Mucosa of rectum (tissue), 2 donors: ENCODE results near the gene NDUFB10.

ENCODE experiments used
- H3K27ac ChIP-seq, 2 donors: one replicate each; pipeline ENCODE4 v1.7.0; 2013; ENCODE audit warnings: inconsistent platforms in 2 of 2, low read depth in 2 of 2, low read length in 2 of 2
- H3K27me3 ChIP-seq, 2 donors: one replicate each; pipeline ENCODE4 v1.7.0; 2013; ENCODE audit warnings: low read length in 2 of 2; ENCODE audit not compliant: control insufficient read depth in 2 of 2, insufficient read depth in 2 of 2
- H3K36me3 ChIP-seq, 2 donors: one replicate each; pipeline ENCODE4 v1.7.0; 2013; ENCODE audit warnings: low read length in 2 of 2; ENCODE audit not compliant: control insufficient read depth in 2 of 2, insufficient read depth in 2 of 2
- H3K4me1 ChIP-seq, 2 donors: one replicate each; pipeline ENCODE4 v1.7.0; 2013; ENCODE audit warnings: low read length in 2 of 2, mild to moderate bottlenecking in 1 of 2; ENCODE audit not compliant: control insufficient read depth in 2 of 2, insufficient read depth in 2 of 2
- H3K4me3 ChIP-seq, 2 donors: one replicate each; pipeline ENCODE4 v1.7.0; 2013; ENCODE audit warnings: low read length in 2 of 2
- H3K9ac ChIP-seq, 2 donors: one replicate each; pipeline ENCODE4 v1.7.0; 2013; ENCODE audit warnings: low read length in 2 of 2, low read depth in 1 of 2, mild to moderate bottlenecking in 1 of 2
- H3K9me3 ChIP-seq, 2 donors: one replicate each; pipeline ENCODE4 v1.7.0; 2013; ENCODE audit warnings: low read length in 2 of 2; ENCODE audit not compliant: control insufficient read depth in 2 of 2
- donor health status: healthy.
- donor health status: Normal muscosa, but diverticular disease.

NDUFB10 gene

DNA sequence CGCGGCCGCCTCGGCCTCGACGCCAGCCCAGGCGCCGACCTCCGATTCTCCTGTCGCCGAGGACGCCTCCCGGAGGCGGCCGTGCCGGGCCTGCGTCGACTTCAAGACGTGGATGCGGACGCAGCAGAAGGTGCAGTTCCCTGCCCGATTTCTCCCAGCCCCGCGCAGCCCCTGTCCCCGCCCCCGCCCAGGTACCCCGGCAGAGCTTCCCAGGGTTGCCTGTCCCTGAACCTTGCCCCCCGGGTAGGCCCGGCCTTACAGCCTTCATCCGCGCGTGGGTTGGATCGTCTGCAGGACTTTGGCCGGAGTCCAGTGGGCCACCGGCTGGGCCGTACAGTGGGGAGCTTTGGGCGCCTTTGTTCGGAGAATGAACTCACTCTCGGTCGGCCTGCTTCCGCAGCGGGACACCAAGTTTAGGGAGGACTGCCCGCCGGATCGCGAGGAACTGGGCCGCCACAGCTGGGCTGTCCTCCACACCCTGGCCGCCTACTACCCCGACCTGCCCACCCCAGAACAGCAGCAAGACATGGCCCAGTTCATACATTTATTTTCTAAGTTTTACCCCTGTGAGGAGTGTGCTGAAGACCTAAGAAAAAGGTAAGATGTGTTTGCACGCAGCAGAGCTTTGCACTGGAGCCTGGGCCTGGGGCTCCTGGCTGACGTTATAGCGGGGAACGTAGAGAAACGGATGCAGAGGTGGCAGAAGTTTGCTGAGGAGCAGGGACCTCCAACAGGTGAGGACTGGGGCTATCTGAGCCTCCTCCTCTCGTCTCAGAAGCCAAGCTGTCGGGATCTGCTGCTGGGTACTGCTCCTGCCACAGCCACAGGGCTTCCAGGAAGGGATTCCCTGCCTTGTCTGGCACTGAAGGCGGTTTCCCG, 25.2 kb downstream of the NDUFB10 start:
- peak overlapping the region; percentile 96 to 98 for H3K27ac ChIP-seq
- peak overlapping the region; percentile 68 to 76 for H3K4me3 ChIP-seq
- peaks cover 56 to 69% of the 10 kb centered on the region in 2 donors for H3K4me1 ChIP-seq
- peak overlapping the region; percentile 79 to 86 for H3K9ac ChIP-seq
- H3K9me3 ChIP-seq = no peaks in the 10 kb centered on the region
- H3K27me3 ChIP-seq = peaks cover 10 to 26% of the 10 kb centered on the region in 2 donors
- peaks cover 14 to 16% of the 10 kb centered on the region in 2 donors for H3K36me3 ChIP-seq

DNA sequence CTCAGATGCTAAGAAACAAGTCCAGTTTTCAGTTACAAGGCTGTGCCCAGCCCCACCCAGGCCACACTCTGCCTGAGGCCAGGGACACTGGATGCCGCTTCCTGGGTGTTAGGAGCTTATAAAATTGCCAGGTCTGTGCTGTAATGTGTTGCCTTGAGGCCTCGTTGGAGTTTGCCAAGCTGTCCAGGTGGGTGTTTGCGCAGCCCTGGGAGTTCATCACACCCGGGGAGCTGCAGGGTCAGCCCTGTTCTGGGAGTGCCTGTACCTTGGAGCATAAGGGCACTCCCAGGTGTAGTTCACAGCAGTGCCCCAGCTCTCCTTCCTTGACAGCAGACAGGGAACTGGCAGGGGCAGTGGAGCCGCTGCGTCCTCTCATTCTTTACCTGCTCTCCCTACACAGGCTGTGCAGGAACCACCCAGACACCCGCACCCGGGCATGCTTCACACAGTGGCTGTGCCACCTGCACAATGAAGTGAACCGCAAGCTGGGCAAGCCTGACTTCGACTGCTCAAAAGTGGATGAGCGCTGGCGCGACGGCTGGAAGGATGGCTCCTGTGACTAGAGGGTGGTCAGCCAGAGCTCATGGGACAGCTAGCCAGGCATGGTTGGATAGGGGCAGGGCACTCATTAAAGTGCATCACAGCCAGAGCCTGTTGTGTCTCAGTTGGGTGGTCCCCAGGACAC, 26.3 kb downstream of the NDUFB10 start:
- H3K36me3 ChIP-seq = peaks cover 14 to 16% of the 10 kb centered on the region in 2 donors
- H3K4me1 ChIP-seq = peaks cover 53 to 62% of the 10 kb centered on the region in 2 donors
- no peaks in the 10 kb centered on the region for H3K9me3 ChIP-seq
- H3K9ac ChIP-seq = peak overlapping the region; percentile 79 to 86
- peak overlapping the region; percentile 68 to 76 for H3K4me3 ChIP-seq
- H3K27ac ChIP-seq = peak overlapping the region; percentile 96 to 98
- H3K27me3 ChIP-seq = peaks cover 14 to 27% of the 10 kb centered on the region in 2 donors

DNA sequence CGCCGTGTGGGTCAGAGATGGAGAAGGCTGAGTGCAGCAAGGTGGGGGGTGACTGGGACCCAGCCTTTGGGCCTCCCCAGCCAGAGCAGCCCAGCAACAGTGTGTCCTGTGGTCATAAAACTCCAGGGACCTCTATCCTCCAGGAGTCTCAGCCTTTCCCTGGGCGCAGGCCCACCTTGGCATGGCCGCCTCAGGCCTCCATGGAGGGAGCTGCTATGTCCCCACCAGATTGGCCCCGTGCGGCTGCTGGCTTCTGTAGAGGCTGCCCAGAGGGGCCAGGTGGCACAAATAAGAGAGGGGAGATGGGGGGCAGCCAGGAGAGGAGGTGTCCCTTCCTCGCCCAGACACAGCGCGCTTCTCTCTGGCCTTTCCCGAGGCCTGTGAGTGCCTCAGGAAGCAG, 27.9 kb downstream of the NDUFB10 start:
- Histone ChIP-seq H3K27me3 (peaks cover 20% of the 10 kb centered on the region in 2 donors), H3K9ac (no peak overlapping the region), H3K4me1 (peaks cover 52 to 59% of the 10 kb centered on the region in 2 donors), H3K9me3 (no peaks in the 10 kb centered on the region), H3K4me3 (no peak overlapping the region), H3K27ac (no peak overlapping the region), H3K36me3 (peaks cover 14 to 16% of the 10 kb centered on the region in 2 donors)

DNA sequence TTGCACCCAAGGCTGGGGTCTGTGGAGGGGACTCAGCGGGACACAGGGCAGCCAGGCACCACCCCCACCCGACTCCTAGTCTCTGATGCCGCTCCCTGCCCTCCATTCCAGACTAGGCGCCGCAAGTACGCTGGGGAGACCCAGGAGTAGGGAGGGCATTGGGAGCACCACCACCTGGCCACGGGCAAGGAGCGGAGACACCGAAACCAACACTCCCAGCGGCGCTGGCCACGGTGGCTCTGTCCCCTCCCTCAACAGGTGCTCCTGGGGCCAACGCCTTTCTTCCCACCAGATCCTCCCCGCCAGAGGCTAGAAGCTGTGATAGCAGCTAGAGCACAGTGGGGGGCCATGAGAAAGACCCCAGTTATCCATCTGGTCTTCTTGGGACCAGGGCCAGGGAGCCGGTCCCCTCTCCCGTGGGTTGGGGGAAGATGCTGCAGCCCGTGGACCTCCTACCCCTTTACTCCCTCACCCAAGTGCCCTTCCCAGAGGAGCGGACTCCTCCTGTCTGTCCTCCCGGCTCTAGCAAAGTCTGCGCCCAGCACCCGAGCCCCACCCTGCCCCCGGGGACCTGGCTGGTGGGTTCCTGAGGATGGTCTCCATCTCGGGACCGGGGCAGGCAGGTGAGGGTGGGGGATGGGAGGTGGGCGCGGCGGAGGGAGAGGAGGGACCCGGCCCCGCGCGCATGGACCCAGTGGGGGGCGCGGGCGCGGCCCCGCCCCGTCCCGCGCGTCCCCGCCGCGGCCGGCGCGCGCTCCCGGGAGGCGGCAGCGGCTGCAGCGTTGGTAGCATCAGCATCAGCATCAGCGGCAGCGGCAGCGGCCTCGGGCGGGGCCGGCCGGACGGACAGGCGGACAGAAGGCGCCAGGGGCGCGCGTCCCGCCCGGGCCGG, 30.1 kb downstream of the NDUFB10 start, which contains the start of gene SYNGR3:
Gene SYNGR3, plus strand, starts transcription at position 762 of the 892 bp plus-strand sequence. CDS start 133 bp downstream, outside the sequence.
- Histone ChIP-seq H3K4me3 (peak within 1 kb of the TSS; percentile 45 to 61), H3K27ac (peak within 1 kb of the TSS; percentile 4 to 32), H3K27me3 (peaks cover 20% of the 10 kb centered on the region in 2 donors), H3K36me3 (peaks cover 14 to 16% of the 10 kb centered on the region in 2 donors), H3K9ac (peak within 1 kb of the TSS; percentile 47 to 75), H3K4me1 (peaks cover 37 to 45% of the 10 kb centered on the region in 2 donors), H3K9me3 (no peaks in the 10 kb centered on the region)

DNA sequence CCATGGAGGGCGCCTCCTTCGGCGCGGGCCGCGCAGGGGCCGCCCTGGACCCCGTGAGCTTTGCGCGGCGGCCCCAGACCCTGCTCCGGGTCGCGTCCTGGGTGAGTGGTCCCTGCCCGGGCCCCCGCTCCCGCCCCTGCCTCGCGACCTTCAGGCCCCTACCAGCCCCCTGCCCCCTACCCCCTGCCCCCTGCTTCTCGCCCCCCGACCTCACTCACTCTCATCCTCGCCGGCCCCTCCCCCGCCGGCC, 30.7 kb downstream of the NDUFB10 start:
- Histone ChIP-seq H3K9me3 (no peaks in the 10 kb centered on the region), H3K4me3 (no peak overlapping the region), H3K36me3 (peaks cover 14 to 16% of the 10 kb centered on the region in 2 donors), H3K27me3 (peaks cover 20% of the 10 kb centered on the region in 2 donors), H3K27ac (no peak overlapping the region), H3K9ac (peak overlapping the region in 1 of 2 donors; percentile 75), H3K4me1 (peaks cover 33 to 40% of the 10 kb centered on the region in 2 donors)

DNA sequence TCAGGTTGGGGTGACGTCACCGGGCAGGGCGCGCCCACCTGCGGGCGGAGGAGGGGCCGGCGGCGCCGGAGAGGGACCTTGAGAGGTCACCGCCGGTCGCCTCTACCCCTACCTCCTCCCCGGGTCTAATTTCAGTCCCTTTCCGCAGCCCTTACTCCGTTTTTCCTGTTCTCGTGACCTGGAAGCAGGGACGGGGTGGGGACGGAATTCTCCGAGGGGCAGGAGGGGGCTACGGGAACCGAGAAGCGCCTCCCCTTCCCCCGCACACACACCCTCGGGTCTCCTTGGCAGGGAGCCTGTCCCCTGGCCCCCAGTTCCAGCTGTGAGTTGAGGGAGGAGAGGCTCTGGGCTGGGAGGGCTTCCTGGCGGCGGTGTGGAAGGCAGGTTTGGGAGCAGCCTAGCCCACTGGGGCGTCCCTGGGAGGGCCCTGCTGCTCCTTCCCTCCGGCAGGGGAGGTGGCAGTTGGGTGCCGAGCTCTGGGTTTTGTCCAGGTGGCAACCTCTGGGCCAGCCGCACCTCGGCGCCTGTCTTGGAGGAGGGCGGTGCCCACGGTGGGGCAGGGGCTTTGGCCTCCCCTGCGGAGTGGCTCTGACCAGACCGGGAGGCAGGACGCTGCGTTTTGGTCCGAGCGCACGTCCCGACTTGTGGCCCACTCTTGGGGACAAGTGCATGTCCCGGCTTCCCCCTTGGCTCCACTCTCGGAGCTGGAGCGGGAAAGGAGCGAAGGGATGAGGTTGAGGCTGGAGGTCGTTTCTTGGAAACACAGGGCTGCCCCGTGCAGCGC, 31.2 kb downstream of the NDUFB10 start:
- Histone ChIP-seq H3K27me3 (peaks cover 20% of the 10 kb centered on the region in 2 donors), H3K27ac (peak overlapping the region; percentile 4 to 32), H3K4me3 (peak overlapping the region; percentile 45 to 61)

DNA sequence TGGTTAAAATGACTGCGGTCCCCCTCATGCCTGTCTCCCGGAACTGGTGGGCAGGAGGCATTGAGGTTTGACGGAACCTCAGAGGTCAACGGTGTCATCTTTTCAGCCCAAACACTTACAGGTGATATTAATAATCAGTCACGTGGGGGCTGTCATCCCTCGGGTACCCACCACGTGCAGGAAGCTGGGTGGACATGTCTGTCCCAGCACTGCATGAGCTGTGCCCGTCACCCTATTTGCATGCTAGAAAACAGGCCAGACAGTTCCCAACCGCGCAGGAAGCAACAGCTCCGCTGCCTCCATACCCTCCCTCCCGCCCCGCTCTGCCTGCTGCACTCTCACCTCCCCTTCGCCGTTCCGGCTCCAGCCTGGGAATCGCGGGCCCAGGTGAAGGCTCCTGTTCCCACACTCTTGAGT, 31.8 kb downstream of the NDUFB10 start:
- peak overlapping the region; percentile 59 to 61 for H3K4me3 ChIP-seq
- peak overlapping the region; percentile 47 to 75 for H3K9ac ChIP-seq
- H3K36me3 ChIP-seq = peaks cover 10 to 12% of the 10 kb centered on the region in 2 donors
- H3K27me3 ChIP-seq = peaks cover 20% of the 10 kb centered on the region in 2 donors
- peak overlapping the region; percentile 66 to 80 for H3K27ac ChIP-seq
- H3K4me1 ChIP-seq = peaks cover 21 to 29% of the 10 kb centered on the region in 2 donors
- no peaks in the 10 kb centered on the region for H3K9me3 ChIP-seq

More for the DNA sequence above, 31.2 kb downstream of the NDUFB10 start:
- Histone ChIP-seq H3K4me1 (peaks cover 27 to 35% of the 10 kb centered on the region in 2 donors), H3K9ac (peak overlapping the region; percentile 47 to 75), H3K9me3 (no peaks in the 10 kb centered on the region), H3K36me3 (peaks cover 14 to 16% of the 10 kb centered on the region in 2 donors)

DNA sequence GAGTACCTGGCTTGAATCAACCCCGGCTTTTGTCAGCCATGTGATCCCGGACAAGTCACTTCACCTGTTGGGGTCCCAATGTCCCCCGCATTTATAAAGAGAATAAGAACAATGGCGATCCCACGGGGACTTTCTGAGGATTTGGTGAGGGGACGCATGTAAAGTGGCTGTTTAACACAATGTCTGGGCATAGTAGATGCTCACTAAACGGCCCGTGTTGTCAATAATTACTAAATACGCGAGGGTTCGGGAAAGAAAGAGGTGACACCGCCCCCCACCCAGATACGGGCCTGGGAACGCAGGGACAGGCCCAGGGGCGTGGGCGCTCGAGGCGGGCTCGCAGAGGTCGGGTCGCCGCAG, 32.2 kb downstream of the NDUFB10 start:
- H3K36me3 ChIP-seq = peaks cover 6 to 8% of the 10 kb centered on the region in 2 donors
- H3K9ac ChIP-seq = peak overlapping the region; percentile 47 to 71
- peaks cover 19 to 25% of the 10 kb centered on the region in 2 donors for H3K4me1 ChIP-seq
- no peaks in the 10 kb centered on the region for H3K9me3 ChIP-seq
- H3K27me3 ChIP-seq = peaks cover 20% of the 10 kb centered on the region in 2 donors
- peak overlapping the region; percentile 66 to 80 for H3K27ac ChIP-seq
- H3K4me3 ChIP-seq = peak overlapping the region; percentile 56 to 59
